AG10803 (cell line): ENCODE data around the gene ROR1.
"Not testable (repeated sequence)": the region's sequence is repeated elsewhere in the genome, so short reads cannot be mapped to it uniquely, and the experiment has no call there.

Experiments
- DNase-seq: peaks from one replicate; pipeline ENCODE4 v3.0.0; 2010; ENCODE audit warnings: low read depth
- H3K4me3 ChIP-seq: 2 replicates; pipeline ENCODE4 v1.5.1; 2011; ENCODE audit warnings: mild to moderate bottlenecking, low read length, control low read depth
- TF ChIP-seq, protein P1 (sequence below): conservative IDR thresholded peaks from 2 replicates; pipeline ENCODE4 v1.5.1; 2011; ENCODE audit warnings: mild to moderate bottlenecking, low read length, control low read depth, inconsistent platforms

ROR1 gene

DNA sequence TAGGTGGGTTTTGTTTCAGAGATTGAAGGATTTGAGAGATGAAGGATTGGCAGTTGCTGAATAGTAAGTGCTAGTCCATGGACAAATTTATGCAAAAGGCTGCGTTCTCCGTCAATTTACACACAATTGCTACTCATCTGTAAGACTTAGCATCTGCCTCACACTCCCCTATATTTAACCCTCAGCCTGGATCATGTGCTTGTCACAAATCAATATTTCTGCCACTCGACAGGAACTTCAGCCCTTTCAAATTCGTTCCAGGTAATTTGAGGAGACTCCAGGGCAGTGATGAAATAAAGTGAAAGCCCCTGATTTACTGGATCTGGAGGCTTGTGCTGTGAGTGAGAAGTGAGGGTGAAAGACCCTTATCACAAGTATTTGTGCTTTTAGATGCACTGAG, 324.0 kb downstream of the ROR1 start:
- TF ChIP-seq, protein P1, sequence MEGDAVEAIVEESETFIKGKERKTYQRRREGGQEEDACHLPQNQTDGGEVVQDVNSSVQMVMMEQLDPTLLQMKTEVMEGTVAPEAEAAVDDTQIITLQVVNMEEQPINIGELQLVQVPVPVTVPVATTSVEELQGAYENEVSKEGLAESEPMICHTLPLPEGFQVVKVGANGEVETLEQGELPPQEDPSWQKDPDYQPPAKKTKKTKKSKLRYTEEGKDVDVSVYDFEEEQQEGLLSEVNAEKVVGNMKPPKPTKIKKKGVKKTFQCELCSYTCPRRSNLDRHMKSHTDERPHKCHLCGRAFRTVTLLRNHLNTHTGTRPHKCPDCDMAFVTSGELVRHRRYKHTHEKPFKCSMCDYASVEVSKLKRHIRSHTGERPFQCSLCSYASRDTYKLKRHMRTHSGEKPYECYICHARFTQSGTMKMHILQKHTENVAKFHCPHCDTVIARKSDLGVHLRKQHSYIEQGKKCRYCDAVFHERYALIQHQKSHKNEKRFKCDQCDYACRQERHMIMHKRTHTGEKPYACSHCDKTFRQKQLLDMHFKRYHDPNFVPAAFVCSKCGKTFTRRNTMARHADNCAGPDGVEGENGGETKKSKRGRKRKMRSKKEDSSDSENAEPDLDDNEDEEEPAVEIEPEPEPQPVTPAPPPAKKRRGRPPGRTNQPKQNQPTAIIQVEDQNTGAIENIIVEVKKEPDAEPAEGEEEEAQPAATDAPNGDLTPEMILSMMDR, result no peak
- DNase-seq, result no peak
- H3K4me3 ChIP-seq, result no peak overlapping the region

DNA sequence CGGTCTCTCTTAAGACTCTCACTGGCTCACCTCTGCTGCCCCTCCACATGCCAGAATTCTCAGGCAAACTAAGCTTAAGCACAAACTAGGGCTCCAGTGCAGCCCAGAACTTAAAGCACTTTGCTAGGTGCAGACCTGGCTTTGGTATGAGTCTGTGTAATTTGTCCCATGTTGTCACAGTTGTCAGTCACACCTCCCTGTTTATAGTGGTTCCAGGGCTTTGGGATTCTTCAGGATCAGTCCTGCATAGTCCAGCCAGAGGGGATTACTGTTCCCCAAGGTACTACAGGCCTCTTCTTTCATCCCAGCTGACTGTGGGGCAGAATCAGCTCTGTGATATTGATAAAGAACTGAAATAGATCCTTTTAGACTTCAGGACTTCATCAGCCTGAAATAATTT, 324.6 kb downstream of the ROR1 start:
- DNase-seq, result no peak
- TF ChIP-seq, protein P1, result no peak

DNA sequence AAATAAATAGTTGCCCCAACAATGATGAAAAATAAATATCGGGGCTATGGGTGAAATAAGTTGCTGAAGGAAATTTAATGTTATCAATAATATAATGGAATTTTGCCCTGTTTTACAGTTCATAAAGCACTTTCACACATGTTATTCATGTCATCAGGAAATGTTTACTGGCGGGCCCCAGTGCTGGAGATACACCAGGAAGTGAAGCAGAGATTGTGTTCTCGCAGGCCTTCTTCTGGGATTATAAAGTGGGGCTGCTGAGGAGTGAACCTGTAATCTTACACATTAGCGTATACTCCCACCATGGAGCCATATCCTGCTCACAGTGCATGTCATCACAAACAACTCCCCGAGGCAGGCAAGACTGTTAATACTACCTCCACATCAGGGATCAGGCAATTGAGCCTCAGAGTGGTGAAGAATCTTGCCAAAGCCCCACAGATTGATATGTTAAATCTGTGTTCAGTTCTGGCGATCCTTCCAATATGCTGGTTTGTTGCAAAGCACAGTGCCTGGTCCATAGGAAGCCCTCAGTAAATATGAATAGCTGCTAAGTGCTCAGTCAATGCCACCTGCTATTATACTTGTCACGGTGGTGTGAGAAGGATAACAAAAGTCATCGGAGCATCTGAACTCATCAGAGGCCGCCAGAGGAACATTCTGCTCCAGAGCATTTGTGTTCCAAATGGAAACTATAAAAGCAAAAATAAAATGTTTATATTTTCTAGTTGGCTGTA, 325.2 kb downstream of the ROR1 start:
- TF ChIP-seq, protein P1, result no peak
- DNase-seq, result no peak
- H3K4me3 ChIP-seq, result no peak overlapping the region

More for the DNA sequence above, 324.6 kb downstream of the ROR1 start:
- no peak overlapping the region for H3K4me3 ChIP-seq

DNA sequence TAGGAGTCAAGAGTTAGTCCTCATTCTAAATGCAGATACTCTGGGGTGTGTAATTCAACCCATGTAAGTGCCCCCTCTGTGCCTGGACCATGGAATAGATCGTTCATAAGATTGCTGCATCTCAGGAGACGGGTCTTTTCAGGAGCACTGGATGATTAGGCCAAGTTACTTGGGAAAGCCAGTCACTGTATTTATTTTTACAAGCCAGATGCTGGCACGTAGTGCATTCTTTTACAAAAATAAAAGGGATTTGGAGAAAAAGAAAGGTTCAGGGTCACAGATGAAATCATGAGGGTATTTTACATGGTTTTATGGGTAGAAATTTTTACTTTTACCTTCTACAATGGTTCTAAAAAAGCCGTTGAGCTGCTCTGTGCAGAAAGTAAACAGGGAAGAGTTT, 327.0 kb downstream of the ROR1 start:
- DNase-seq, result no peak
- TF ChIP-seq, protein P1, result no peak
- no peak overlapping the region for H3K4me3 ChIP-seq

DNA sequence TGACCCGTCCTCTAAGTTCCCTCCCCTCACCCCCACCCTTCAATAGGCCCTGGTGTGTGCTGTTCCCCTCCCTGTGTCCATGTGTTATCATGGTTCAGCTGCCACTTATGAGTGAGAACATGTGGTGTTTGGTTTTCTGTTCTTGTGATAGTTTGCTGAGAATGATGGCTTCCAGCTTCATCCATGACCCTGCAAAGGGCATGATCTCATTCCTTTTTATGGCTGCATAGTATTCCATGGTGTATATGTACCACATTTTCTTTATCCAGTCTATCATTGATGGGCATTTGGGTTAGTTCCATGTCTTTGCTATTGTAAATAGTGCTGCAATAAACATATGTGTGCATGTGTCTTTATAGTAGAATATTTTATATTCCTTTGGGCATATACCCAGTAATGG, 330.8 kb downstream of the ROR1 start:
- not testable (repeated sequence) for DNase-seq, H3K4me3 ChIP-seq

DNA sequence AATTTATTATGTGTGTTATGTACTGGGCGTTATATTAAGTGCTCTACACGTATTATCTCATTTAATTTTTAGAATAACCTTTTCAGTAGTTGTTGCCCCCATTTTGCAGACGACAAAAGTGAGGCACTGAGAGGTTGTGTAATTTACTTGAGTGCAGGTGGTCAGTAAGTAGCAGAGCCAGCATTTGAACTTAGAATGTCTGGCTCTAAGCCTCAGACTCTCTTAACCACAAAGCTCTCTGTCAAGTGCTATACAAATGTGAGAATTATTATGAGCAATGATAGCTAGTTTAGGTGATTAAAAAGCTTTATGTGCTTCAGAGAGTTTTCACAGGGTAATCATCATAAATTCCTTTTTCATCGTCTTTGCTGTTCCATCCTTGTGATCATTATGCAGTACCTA, 333.3 kb downstream of the ROR1 start:
- TF ChIP-seq, protein P1, result no peak
- no peak for DNase-seq

DNA sequence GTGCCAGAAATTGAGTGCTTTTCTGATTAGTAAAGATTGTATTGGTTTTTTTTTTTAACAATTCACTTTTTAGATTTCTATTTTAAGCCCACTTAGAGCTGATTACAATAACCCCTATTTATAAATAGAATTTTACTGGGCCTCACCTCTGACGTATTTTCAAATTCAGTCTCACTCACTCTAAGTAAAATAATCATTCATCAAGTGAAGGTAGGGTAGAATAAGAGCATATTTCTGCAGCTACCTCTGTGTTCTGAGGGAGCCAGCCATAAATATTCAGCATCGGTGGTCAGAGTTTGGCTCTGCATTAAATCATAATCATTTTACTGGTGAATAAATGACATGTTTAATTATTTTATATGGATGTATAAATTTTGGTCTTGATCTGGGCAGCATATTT, 333.8 kb downstream of the ROR1 start:
- no peak for DNase-seq
- TF ChIP-seq, protein P1, result no peak
- no peak overlapping the region for H3K4me3 ChIP-seq

More for the DNA sequence above, 333.3 kb downstream of the ROR1 start:
- H3K4me3 ChIP-seq, result no peak overlapping the region
